GM21723 (cell line): ENCODE data around the gene PCYT1B.
"Not testable (repeated sequence)": the region's sequence is repeated elsewhere in the genome, so short reads cannot be mapped to it uniquely, and the experiment has no call there.

Experiments
- ATAC-seq: cut with Tn5 transposase; IDR thresholded peaks from one replicate; pipeline ENCODE4 v1.9.1; 2021; ENCODE audit warnings: mild to moderate bottlenecking, moderate library complexity; ENCODE audit not compliant: unreplicated experiment

PCYT1B gene

GRCh38 chrX:24646745-24647182, 383 bp downstream of the PCYT1B start:
- ATAC-seq, result no peak

- no peak for ATAC-seq
These were observed 1.1 kb downstream of the PCYT1B start for GRCh38 chrX:24646006-24646405.

GRCh38 chrX:24643116-24643515, 4.0 kb downstream of the PCYT1B start:
- no peak for ATAC-seq

GRCh38 chrX:24629701-24630100, 17.4 kb downstream of the PCYT1B start:
- ATAC-seq, result no peak

GRCh38 chrX:24619647-24620046, 27.5 kb downstream of the PCYT1B start:
- no peak for ATAC-seq

GRCh38 chrX:24610516-24610915, 36.6 kb downstream of the PCYT1B start:
- ATAC-seq, result no peak

- ATAC-seq, result no peak
These were observed 39.5 kb downstream of the PCYT1B start for GRCh38 chrX:24607616-24608015.

GRCh38 chrX:24605941-24606340, 41.2 kb downstream of the PCYT1B start:
- ATAC-seq, result not testable (repeated sequence)

- no peak for ATAC-seq
These were observed 44.0 kb downstream of the PCYT1B start for GRCh38 chrX:24603191-24603590.

GRCh38 chrX:24601858-24602257, 45.3 kb downstream of the PCYT1B start:
- no peak for ATAC-seq

GRCh38 chrX:24594501-24594900, 52.6 kb downstream of the PCYT1B start:
- ATAC-seq, result no peak

GRCh38 chrX:24590111-24590510, 57.0 kb downstream of the PCYT1B start:
- no peak for ATAC-seq

GRCh38 chrX:24577091-24577490, 70.1 kb downstream of the PCYT1B start:
- no peak for ATAC-seq

GRCh38 chrX:24575496-24575895, 71.7 kb downstream of the PCYT1B start:
- ATAC-seq, result no peak

- ATAC-seq, result no peak
These were observed 72.4 kb downstream of the PCYT1B start for GRCh38 chrX:24574743-24575142.

- no peak for ATAC-seq
These were observed 80.0 kb downstream of the PCYT1B start for GRCh38 chrX:24567169-24567568.

GRCh38 chrX:24566240-24566639, 80.9 kb downstream of the PCYT1B start:
- ATAC-seq, result no peak

- no peak for ATAC-seq
These were observed 83.7 kb downstream of the PCYT1B start for GRCh38 chrX:24563291-24564010.

GRCh38 chrX:24561121-24561520, 86.0 kb downstream of the PCYT1B start:
- no peak for ATAC-seq

GRCh38 chrX:24553011-24553410, 94.1 kb downstream of the PCYT1B start:
- ATAC-seq, result no peak

- no peak for ATAC-seq
These were observed 97.0 kb downstream of the PCYT1B start for GRCh38 chrX:24550166-24550565.

GRCh38 chrX:24547961-24548360, 99.2 kb downstream of the PCYT1B start:
- no peak for ATAC-seq

- ATAC-seq, result no peak
These were observed 104.4 kb downstream of the PCYT1B start for GRCh38 chrX:24542756-24543155.
